ENCODE results near the gene SPG7. TPM values are rescaled to one million over a fixed set of nuclear protein-coding genes. Genes with fewer than 3 reads are reported as not detected.
"Not testable (repeated sequence)": the region's sequence is repeated elsewhere in the genome, so short reads cannot be mapped to it uniquely, and the experiment has no call there.

Gene SPG7
- polyA plus RNA-seq, 3 donors = 92.6 to 132 (median 98.7) TPM

- DNase-seq (ENCODE audit: extremely low read depth in 1 of 11, low read depth in 9 of 11, low spot score in 4 of 11) = no peak
These were observed 74.5 kb downstream of the SPG7 start for GRCh38 chr16:89582614-89583196.

- no peak for DNase-seq (ENCODE audit: extremely low read depth in 1 of 11, low read depth in 9 of 11, low spot score in 4 of 11)
These were observed 75.1 kb downstream of the SPG7 start for GRCh38 chr16:89583197-89583894.

- no peak for DNase-seq (ENCODE audit: extremely low read depth in 1 of 11, low read depth in 9 of 11, low spot score in 4 of 11)
These were observed 75.9 kb downstream of the SPG7 start for GRCh38 chr16:89583895-89584644.

GRCh38 chr16:89584768-89585549 lies 76.8 kb downstream of the SPG7 start:
- no peak for DNase-seq (ENCODE audit: extremely low read depth in 1 of 11, low read depth in 9 of 11, low spot score in 4 of 11)

GRCh38 chr16:89586218-89586617 lies 78.0 kb downstream of the SPG7 start:
- no peak for DNase-seq (ENCODE audit: extremely low read depth in 1 of 11, low read depth in 9 of 11, low spot score in 4 of 11)

- no peak for DNase-seq (ENCODE audit: extremely low read depth in 1 of 11, low read depth in 9 of 11, low spot score in 4 of 11)
These were observed 78.7 kb downstream of the SPG7 start for GRCh38 chr16:89586853-89587252.

- not testable (repeated sequence) for DNase-seq (ENCODE audit: extremely low read depth in 1 of 11, low read depth in 9 of 11, low spot score in 4 of 11)
These were observed 79.5 kb downstream of the SPG7 start for GRCh38 chr16:89587676-89588075.

- no peak for DNase-seq (ENCODE audit: extremely low read depth in 1 of 11, low read depth in 9 of 11, low spot score in 4 of 11)
These were observed 80.4 kb downstream of the SPG7 start for GRCh38 chr16:89588413-89589109.

- DNase-seq (ENCODE audit: extremely low read depth in 1 of 11, low read depth in 9 of 11, low spot score in 4 of 11) = no peak
These were observed 81.2 kb downstream of the SPG7 start for GRCh38 chr16:89589241-89589926.

GRCh38 chr16:89593841-89594240 lies 85.6 kb downstream of the SPG7 start:
- no peak for DNase-seq (ENCODE audit: extremely low read depth in 1 of 11, low read depth in 9 of 11, low spot score in 4 of 11)

GRCh38 chr16:89595330-89596060 lies 87.3 kb downstream of the SPG7 start:
- DNase-seq (ENCODE audit: extremely low read depth in 1 of 11, low read depth in 9 of 11, low spot score in 4 of 11) = no peak

- no peak for DNase-seq (ENCODE audit: extremely low read depth in 1 of 11, low read depth in 9 of 11, low spot score in 4 of 11)
These were observed 88.0 kb downstream of the SPG7 start for GRCh38 chr16:89596061-89596689.

- no peak for DNase-seq (ENCODE audit: extremely low read depth in 1 of 11, low read depth in 9 of 11, low spot score in 4 of 11)
These were observed 88.9 kb downstream of the SPG7 start for GRCh38 chr16:89596957-89597649.

- DNase-seq (ENCODE audit: extremely low read depth in 1 of 11, low read depth in 9 of 11, low spot score in 4 of 11) = no peak
These were observed 90.0 kb downstream of the SPG7 start for GRCh38 chr16:89598199-89598598.

- DNase-seq (ENCODE audit: extremely low read depth in 1 of 11, low read depth in 9 of 11, low spot score in 4 of 11) = no peak
These were observed 91.3 kb downstream of the SPG7 start for GRCh38 chr16:89599451-89599858.

GRCh38 chr16:89599902-89600301 lies 91.7 kb downstream of the SPG7 start:
- DNase-seq (ENCODE audit: extremely low read depth in 1 of 11, low read depth in 9 of 11, low spot score in 4 of 11) = no peak

- DNase-seq (ENCODE audit: extremely low read depth in 1 of 11, low read depth in 9 of 11, low spot score in 4 of 11) = no peak
These were observed 92.2 kb downstream of the SPG7 start for GRCh38 chr16:89600427-89600826.
